T-helper 22 cell (primary cell): Measurements from ENCODE around the gene EN2.

ENCODE experiments used
- DNase-seq: peaks from one replicate; pipeline ENCODE4 v3.0.0-alpha.2; 2020; ENCODE audit warnings: low read depth

The EN2 gene

GRCh38 chr7:155450970-155451801 lies 6.7 kb upstream of the EN2 start:
- DNase-seq: no peak

- no peak for DNase-seq
Measured at GRCh38 chr7:155451840-155452239, 6.1 kb upstream of the EN2 start.

GRCh38 chr7:155452505-155453295 lies 5.2 kb upstream of the EN2 start:
- no peak for DNase-seq

DNA sequence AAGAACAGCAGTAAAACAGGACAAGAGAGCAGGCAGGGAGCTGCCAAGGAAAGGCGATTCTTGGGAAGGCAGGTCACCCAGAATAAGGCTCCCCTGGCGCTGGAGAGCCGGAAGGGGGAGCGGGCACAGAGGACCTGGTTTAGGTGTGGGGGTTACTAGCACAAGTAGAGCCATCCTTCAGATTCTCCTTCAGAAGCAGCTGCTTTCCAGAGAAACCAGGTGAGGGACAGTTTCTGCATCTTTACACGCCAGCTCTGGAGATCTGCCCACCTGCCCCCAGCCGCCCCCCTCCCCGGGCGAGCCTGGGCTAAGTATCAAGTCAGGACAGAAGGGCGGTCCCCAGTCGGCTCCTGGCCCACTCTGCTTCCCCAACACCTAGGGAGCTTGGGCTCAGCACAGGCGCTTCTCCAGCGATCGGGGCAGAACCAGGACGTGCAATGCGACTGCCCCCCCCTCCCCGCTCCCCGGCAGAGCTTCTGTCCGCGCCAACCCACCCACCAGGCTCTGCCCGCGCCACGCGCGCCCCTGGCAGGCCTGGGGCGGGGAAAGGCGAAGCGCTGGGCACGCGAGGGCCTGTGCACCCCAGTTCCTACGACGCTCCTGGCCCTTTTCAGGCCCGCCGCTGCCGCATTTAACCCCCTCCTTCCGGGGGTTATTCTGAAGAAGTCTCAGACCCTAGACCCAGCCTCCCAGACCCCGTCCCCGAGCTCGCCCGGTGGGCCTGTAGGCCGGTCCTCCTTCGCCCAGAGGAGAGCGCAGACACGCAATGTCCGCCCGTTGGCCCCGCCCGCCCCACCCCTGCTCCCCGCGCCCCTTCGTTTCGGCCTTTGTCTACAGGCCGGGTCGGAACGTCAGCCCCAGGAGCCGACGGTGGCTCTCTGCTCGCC lies 4.4 kb upstream of the EN2 start:
- no peak for DNase-seq

- DNase-seq: no peak
Measured at GRCh38 chr7:155454183-155455112, 3.5 kb upstream of the EN2 start.

- no peak for DNase-seq
Measured at GRCh38 chr7:155455132-155455693, 2.7 kb upstream of the EN2 start.

GRCh38 chr7:155455776-155456737 lies 1.9 kb upstream of the EN2 start:
- DNase-seq: no peak

DNA sequence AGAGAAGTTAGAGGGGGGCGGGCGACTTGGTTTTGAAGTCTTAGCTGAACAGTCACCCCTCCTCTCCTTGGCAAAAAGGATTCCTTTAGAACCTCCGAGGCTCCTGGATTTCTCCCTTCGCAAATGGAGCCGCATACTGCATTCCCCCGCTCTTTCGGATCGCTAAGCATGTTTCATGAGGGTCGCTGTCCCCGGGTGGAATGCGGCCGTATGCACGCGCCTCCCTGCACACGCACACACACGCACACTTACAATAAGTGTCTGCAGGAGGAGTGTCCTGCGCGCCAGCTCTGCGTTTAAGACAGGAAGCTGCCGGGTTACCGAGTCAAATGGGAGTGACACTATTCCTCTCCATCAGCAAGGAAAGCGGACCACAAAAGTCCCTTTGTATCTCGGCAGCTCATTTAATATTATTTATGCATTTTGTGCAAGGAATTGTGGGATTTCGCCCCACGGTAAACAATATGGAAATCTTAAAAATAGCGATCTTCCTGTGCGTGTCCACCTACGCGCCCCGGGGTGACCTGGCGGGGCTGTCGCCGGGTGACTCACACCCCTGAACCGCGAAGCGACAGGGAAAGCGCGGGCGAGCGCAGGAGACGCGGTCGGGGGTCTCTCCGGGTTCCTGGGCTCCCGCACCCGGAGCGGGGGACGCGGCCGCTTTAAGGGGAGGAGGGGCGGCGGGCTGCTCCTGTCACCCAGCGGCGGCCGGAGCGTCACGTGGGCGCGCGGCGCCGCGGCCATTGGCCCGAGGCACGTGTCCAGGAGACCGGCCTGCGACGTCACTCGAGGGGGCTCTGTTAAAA lies 988 bp upstream of the EN2 start:
- no peak for DNase-seq

DNA sequence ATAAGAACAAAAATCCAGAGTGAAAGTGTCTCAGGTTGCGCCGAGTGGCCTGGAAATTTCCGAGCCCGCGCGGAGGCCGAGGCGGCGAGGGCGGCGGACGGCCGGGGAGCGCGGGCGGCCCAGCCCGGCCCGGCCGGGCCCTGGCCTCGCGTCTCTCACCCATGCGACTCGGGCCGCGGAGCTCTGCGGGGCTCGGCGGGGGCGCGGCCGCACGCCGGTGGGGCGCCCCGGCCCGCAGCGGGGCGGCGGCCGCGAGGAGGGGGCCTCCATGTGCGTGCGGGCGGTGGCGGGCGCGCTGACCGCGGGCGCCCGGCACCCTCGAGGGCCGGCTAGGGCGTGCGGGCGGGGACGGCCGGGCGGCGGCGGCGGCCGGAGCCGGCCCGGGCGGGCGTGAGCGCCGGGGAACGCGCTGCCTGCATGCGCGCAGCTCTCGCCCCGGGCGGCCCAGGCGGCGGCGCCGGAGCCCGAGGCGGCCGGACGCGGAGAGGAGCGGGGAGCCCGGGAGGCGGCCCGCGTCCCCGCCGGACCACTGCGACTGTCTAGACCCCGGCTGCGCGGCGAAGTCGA lies 302 bp upstream of the EN2 start:
- no peak for DNase-seq

DNA sequence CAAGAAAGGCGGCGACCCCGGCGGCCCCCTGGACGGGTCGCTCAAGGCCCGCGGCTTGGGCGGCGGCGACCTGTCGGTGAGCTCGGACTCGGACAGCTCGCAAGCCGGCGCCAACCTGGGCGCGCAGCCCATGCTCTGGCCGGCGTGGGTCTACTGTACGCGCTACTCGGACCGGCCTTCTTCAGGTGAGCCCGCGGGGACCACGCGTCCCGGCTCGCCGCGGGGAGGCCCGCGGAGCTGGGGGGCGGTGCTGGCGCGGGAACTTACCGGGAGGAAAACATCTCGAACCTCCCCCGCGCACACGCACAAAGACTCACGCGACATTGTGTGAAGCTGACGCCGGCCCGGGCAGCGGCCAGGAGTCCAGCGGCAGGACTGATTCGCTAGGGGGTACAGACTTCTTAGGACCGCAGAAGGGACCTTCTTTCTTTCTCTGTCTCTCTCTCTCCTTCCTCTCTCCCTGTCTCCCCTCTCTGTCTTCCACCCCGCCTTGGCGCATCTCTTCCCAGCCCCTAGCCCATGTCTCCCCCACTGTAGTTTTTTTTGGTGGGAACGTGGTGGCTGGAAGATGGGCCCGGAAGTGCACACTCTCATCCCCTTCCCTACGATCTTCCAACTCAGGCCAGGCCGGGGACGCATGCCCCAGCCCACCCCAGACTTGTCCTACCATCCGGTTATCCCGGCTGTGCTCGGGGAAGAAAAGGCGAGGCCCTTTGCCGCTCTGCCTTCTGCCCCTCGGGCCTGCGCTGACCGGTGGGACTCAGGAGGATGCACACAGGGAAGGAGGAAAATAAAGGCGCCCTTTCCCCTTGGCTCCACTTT lies 1.2 kb downstream of the EN2 start:
- no peak for DNase-seq

DNA sequence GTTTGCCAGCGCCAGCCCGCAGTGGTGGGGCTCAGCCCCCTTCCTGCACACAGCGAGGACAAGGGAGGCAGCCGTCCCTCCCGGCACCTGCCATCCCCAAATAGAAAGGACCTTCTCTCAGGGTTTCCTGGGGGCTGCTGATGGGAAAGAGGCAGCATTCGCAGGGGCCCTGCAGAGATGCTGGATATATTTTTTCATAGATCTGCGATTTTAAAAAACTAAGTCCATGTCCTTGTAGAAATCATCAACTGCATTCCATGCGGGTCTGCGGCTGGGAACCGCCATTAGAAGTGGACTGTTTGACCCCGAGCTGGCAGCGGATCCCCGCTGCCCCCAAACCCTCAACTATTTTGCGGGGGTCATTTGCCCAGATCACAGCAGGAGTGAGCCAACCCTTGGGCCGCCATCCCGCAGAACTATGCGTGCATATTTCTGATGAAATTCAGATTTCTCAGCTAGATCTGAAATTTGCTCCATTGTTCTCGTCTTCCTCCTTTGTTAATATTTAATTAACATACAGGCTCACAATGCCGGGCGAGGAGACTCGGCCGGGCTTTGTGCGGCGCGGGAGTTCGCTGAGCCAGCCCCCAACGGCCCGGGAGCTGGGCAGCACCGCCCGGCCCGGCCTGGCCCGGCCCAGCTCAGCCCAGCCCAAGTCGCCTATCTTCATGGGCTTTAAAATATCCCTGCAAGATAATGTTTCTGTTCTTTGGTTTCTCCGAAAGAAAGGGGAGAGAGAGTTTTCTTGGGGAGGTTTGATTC lies 2.0 kb downstream of the EN2 start:
- DNase-seq: no peak

- no peak for DNase-seq
Measured at GRCh38 chr7:155460926-155461613, 3.1 kb downstream of the EN2 start.

- DNase-seq: no peak
Measured at GRCh38 chr7:155461631-155462030, 3.7 kb downstream of the EN2 start.

- no peak for DNase-seq
Measured at GRCh38 chr7:155462163-155462735, 4.3 kb downstream of the EN2 start.

DNA sequence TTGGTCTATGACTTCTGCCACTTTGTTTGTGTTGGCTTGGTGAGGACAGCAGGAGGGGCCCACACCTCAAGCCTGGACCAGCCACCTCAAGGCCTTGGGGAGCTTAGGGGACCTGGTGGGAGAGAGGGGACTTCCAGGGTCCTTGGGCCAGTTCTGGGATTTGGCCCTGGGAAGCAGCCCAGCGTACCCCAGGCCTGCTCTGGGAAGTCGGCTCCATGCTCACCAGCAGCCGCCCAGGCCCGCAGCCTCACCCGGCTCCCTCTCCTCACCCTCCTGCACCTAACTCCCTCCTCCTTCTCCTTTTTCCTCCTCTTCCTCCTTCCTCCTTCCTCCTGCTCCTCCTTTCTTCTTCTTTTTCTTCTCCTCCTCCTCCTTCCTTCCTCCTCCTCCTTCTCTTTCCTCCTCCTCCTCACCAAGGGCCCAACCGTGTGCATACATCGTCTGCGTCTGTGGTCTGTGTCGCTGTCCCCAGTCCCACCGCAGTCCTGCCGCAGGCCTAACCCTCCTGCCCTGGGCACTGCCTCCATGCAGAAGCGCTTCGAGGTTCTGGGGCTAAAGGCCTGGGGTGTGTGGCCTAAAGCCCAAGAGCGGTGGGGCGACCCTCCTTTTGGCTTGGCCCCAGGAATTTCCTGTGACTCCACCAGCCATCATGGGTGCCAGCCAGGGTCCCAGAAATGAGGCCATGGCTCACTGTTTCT lies 5.3 kb downstream of the EN2 start:
- DNase-seq: no peak
